Activated CD8-positive, alpha-beta memory T cell treated with anti-CD3 and anti-CD28 coated beads for 36 hours (primary cell): Measurements from ENCODE around the gene SMG6. TPM values are rescaled to one million over a fixed set of nuclear protein-coding genes. Genes with fewer than 3 reads are reported as not detected.

Source experiments
- CTCF ChIA-PET: fragments of 350-600 bp; sonication (Branson Sonifier 250); formaldehyde crosslinking; loops from one replicate; lab custom pipeline; 2021; ENCODE audit warnings: antibody characterized with exemption; lab: Charles Lee
- POLR2A ChIA-PET: fragments of 350-600 bp; sonication (Branson Sonifier 250); formaldehyde crosslinking; loops from one replicate; lab custom pipeline; 2021; ENCODE audit warnings: antibody characterized with exemption; lab: Charles Lee
- total RNA-seq, 2 experiments: library from RNA; stranded (reverse); gene quantifications; one replicate each; pipeline ENCODE4 v1.2.3, GENCODE V29; 2021

The SMG6 gene
- total RNA-seq, 2 experiments from 2014 or later: 55.0 to 60.8 TPM

DNA sequence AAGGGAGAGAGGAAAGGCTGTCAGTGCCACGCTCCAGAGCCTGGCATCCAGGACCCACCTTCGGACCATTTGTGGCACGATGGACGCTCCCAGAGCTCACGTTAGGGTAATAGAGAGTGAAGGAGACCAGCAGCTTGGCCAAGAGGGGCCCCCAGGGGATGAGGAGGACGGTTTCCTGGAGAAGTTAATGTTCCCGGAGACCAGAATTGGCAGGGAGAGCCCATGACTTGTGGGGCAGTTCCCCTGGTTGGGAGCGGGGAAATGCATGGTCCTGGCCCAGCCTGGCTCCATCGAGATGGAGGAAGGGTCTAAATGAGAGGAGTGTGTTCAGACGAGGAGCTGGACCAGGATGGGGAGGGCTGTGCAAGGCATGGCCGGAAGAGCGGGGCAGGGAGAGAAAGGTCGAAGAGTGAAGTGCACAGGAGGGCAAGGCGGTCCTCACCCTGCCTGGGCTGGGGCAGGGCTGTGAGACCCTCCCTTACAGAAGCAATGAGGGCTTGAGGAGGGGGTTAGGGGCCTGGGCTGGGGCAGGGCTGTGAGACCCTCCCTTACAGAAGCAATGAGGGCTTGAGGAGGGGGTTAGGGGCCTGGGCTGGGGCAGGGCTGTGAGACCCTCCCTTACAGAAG, 251.5 kb downstream of the SMG6 start:
- CTCF ChIA-PET: interaction anchor here (0.6 to 1.8 kb wide), 11 partner anchors 12 to 301 kb away, joined by 3 to 9 read pairs (median 4); partner anchors contain the start of gene TSR1

DNA sequence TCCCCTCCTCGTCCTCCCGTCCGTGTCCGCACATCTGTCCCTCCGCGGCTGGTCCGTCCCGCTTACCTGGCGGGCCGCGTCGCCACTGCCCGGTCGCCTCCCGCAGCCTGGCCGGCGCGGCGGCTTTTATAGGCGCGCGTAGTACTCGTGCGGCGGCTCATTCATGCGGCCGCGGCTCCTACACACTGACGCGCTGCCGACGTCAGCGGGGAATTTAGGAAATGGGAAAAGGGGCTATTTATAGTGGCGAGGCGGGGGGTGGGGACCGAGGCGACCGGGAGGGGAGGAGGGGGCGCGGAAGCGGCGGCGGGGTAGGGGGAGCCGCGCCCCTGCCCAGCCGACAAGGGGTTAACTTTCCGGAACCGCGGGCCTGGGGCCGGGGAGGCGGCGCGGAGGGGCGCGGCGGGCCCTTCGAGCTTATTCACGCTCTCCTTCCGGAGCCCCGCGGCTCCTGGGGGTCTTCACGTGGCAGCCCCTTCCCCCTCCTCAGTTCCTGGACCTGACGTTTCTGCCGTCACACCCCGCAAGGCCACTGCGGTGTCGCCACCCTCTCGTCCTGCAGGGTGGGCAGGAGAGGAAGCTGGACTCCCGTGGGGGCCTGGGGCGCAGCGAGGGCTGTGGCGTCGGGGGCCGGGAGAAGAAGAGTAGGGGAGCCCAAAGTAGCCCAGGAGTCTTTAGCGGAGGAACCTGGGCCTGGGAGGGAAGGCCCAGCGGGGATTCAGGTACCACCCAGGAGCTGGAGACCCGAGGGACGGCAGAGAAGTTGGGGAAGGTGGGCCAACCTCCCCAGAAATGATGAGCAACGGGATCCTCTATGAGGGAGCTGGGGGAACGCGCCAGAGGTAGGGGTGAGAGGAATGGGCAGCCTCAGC, 252.3 kb downstream of the SMG6 start:
- ChIA-PET CTCF (interaction anchor here (0.6 to 1.8 kb wide), 11 partner anchors 13 to 302 kb away, joined by 3 to 9 read pairs (median 4); partner anchors contain the start of gene TSR1), POLR2A (no interaction called here)

More for the DNA sequence above, 251.5 kb downstream of the SMG6 start:
- POLR2A ChIA-PET: no interaction called here

- POLR2A ChIA-PET: interaction anchor here (0.7 kb wide), 1 partner anchor 22 kb away, joined by 3 read pairs; no protein-coding TSS in a partner anchor
- CTCF ChIA-PET: interaction anchor here (1.0 to 1.8 kb wide), 6 partner anchors 14 to 286 kb away, joined by 3 to 9 read pairs (median 4); partner anchors contain the start of gene TSR1
Observed at GRCh38 chr17:2050300-2051060, 253.1 kb downstream of the SMG6 start.

DNA sequence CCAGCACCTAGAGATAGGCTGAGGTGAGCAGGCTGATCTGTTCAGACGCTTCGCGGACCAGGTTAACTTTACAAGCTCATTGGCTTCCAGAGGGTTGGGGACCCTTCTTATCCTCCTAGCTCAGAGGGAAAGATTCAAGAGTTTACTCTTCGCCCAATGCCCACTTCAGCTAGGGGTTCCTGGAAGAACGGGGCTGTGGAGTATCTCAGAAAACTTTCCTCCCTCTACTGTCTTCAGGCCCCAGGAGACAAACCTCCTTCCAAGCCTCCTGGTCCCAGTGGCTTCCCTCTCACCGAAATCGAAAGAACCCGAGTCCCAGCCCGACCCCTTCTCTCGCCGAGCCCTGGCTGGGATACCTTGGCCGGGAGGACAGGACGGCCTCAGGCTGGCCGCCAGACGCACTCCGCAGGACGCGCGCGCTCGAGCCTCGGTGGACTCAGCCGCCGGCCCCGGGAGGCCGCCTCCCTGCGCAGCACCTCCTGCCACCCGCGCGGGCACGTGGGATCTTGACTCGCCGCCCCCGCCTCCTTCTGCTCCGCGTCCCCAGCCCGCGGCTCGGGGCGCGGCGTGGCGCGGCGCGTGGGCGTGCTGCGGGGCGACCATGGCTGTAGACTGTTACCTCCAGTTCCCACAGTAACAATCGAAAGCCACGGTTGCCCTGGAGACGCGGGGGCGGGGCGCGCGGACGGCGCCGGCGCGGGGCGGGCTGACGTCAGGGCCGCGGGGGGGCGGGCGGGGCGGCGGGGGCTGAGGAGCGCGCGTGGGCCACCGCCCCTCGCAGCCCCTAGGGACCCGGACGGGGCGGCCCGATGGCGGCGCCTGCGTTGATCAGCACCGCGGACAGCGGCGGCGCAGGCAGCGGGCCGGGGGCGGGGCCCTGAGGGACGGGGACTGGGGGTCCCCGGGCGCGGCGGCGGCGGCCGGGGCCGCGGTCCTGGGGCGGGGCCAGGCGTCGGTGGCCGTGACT, 254.0 kb downstream of the SMG6 start:
- ChIA-PET POLR2A (interaction anchor here (0.7 kb wide), 1 partner anchor 21 kb away, joined by 3 read pairs; no protein-coding TSS in a partner anchor), CTCF (interaction anchor here (1.7 kb wide), 1 partner anchor 13 kb away, joined by 3 read pairs; no protein-coding TSS in a partner anchor)

GRCh38 chr17:2048805-2049204, 254.8 kb downstream of the SMG6 start:
- ChIA-PET POLR2A (no interaction called here), CTCF (interaction anchor here (1.7 kb wide), 1 partner anchor 12 kb away, joined by 3 read pairs; no protein-coding TSS in a partner anchor)

DNA sequence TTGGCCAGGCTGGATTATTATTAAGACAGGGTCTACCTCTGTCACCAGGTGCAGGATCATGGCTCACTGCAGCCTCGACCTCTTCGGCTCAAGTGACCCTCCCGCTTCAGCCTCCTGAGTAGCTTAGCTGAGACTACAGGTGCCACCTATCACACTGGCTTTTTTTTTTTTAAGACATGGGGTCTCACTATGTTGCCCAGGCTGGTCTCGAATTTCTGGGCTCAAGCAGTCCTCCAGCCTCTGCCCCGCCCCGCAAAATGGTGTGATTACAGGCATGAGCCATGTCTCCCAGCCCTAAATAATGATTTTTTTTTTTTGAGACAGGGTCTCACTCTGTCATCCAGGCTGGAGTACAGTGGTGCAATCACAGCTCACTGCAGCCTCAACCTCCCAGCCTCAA, 256.0 kb downstream of the SMG6 start:
- ChIA-PET POLR2A (interaction anchor here (0.7 kb wide), 1 partner anchor 202 kb away, joined by 3 read pairs; no protein-coding TSS in a partner anchor), CTCF (interaction anchor here (0.7 kb wide), 1 partner anchor 235 kb away, joined by 4 read pairs; no protein-coding TSS in a partner anchor)

GRCh38 chr17:2044263-2044894, 259.2 kb downstream of the SMG6 start:
- POLR2A ChIA-PET: no interaction called here

DNA sequence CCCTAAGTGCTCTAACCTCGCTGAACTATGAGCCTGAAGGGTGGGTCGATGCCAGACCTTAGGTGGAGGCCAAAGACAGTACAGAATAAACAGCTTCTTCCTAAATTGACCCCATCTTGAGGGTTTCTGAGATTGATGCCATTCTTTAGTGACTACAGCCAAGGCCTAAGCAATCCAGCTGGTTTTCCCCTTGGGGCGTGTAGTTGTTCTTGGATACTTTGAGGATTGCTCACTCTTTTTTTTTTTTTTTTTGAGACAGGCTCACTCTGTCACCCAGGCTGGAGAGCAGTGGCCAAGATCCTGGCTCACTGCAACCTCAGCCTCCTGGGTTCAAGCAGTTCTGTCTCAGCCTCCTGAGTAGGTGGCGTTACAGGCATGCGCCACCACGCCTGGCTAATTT, 259.8 kb downstream of the SMG6 start:
- POLR2A ChIA-PET: no interaction called here

More at GRCh38 chr17:2044263-2044894, 259.2 kb downstream of the SMG6 start:
- CTCF ChIA-PET: interaction anchor here (0.6 to 1.1 kb wide), 4 partner anchors 9 to 242 kb away, joined by 3 to 6 read pairs (median 4); no protein-coding TSS in a partner anchor

GRCh38 chr17:2042933-2043332, 260.7 kb downstream of the SMG6 start:
- ChIA-PET CTCF (interaction anchor here (0.7 to 1.5 kb wide), 2 partner anchors 11 to 12 kb away, joined by 3 read pairs; no protein-coding TSS in a partner anchor), POLR2A (no interaction called here)

More for the DNA sequence above, 259.8 kb downstream of the SMG6 start:
- CTCF ChIA-PET: interaction anchor here (0.7 to 1.5 kb wide), 3 partner anchors 11 to 43 kb away, joined by 3 to 4 read pairs (median 3); no protein-coding TSS in a partner anchor

- POLR2A ChIA-PET: no interaction called here
- CTCF ChIA-PET: interaction anchor here (1.5 kb wide), 1 partner anchor 10 kb away, joined by 3 read pairs; no protein-coding TSS in a partner anchor
Observed at GRCh38 chr17:2042390-2042847, 261.2 kb downstream of the SMG6 start.

DNA sequence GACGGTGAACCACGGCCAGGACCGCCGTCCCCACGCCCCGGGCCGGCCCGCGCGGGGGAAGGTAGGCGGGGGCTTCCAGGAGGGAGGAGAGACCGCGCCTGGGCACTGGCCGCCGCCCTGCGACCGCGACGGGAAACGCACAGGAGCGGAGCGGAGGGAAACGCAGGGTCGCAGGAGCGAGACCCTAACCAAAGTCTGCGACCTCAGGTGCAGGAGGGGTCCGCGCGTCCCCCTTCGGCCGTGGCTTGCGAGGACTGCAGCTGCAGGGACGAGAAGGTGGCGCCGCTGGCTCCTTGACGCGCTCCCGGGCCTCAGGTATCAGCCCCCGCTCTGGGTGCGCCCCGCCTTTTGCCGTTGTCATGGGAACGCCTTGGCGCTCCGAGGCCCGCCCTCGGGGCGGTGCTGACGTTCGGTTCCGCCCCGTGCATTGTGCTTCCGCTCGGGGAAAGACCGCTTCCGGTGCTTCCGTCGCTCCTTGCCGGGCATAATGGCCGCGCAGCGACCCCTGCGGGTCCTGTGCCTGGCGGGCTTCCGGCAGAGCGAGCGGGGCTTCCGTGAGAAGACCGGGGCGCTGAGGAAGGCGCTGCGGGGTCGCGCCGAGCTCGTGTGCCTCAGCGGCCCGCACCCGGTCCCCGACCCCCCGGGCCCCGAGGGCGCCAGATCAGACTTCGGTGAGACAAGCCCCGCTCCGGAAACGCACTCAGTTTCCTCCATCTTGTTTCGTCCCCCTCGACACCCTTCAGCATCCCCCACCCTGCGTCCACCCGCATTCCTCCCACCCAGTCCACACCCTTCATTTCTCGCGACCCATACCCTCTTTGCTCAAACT, 261.8 kb downstream of the SMG6 start, which contains the start of gene OVCA2:
Gene OVCA2 (plus strand): TSS at position 462 of the 829 bp plus-strand sequence. CDS start 26 bp downstream, at position 488.
- ChIA-PET CTCF (interaction anchor here (1.0 kb wide), 1 partner anchor 13 kb away, joined by 6 read pairs; the partner anchor contains the start of gene HIC1), POLR2A (no interaction called here)

GRCh38 chr17:2040942-2041560, 262.5 kb downstream of the SMG6 start:
- ChIA-PET POLR2A (no interaction called here), CTCF (interaction anchor here (1.0 kb wide), 1 partner anchor 14 kb away, joined by 6 read pairs; the partner anchor contains the start of gene HIC1)

DNA sequence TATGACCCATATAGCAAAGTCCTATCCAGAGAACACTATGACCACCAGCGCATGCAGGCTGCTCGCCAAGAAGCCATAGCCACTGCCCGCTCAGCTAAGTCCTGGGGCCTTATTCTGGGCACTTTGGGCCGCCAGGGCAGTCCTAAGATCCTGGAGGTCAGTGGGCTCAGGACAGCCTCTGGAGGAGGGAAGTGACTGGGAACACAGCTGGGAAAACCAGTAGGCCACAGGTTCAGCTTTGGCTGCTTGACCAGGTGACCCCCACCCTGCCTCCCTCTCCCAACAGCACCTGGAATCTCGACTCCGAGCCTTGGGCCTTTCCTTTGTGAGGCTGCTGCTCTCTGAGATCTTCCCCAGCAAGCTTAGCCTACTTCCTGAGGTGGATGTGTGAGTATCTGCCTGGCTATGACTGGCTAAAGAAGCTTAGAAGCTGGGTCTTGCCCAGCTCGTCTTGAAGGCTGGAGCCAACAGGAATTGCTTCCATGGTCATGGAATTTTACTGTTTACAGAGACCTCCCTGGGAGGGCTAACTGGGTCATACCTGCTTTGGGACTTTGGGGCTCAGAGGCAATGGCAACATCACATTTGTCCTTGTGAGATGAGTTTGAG, 263.3 kb downstream of the SMG6 start:
- ChIA-PET CTCF (no interaction called here), POLR2A (no interaction called here)

DNA sequence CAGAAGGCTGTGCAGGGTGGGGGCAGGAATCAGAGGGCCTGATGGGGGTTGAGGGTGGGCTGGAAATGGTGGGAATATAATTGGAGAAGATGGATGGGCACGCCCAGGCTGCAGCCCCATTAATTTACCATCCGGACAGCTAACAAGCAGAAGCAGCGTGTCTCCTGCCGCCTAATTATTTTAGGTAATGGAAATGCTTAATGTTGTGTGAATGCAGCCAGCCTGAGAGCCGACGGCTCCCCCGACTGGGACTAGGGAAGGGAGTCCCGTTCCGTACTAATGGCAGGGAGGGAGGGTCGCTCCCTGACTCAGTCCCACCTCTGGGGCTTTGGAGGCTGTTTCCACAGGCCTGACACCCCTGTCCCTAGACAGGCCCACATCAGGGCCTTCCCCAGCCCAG, 266.4 kb downstream of the SMG6 start:
- ChIA-PET CTCF (interaction anchor here (1.3 kb wide), 1 partner anchor 12 kb away, joined by 3 read pairs; no protein-coding TSS in a partner anchor), POLR2A (no interaction called here)
